Testis (tissue), 3 donors: Measurements from ENCODE around the gene OTOF. TPM values are rescaled to one million over a fixed set of nuclear protein-coding genes. Genes with fewer than 3 reads are reported as not detected.

ENCODE experiments used
- DNase-seq: peaks from one replicate; pipeline ENCODE4 v3.0.0-alpha.2; 2019
- H3K27ac ChIP-seq, 2 donors: fragments of 200-600 bp; sonication (generic); one replicate each; pipeline ENCODE4 v1.5.1; 2019
- H3K27me3 ChIP-seq: fragments of 200-600 bp; sonication (generic); one replicate; pipeline ENCODE4 v1.5.1; 2019
- H3K36me3 ChIP-seq: fragments of 200-600 bp; sonication (generic); one replicate; pipeline ENCODE4 v1.5.1; 2017; ENCODE audit warnings: low read depth; ENCODE audit errors: missing control alignments
- H3K4me1 ChIP-seq: fragments of 200-600 bp; sonication (generic); one replicate; pipeline ENCODE4 v1.5.1; 2019
- H3K4me3 ChIP-seq, 2 donors: fragments of 200-600 bp; sonication (generic); one replicate each; pipeline ENCODE4 v1.5.1; 2017 to 2019
- H3K9me3 ChIP-seq: fragments of 200-600 bp; sonication (generic); one replicate; pipeline ENCODE4 v1.5.1; 2017
- CTCF ChIP-seq, 3 experiments: fragments of 450-650 bp in 2 of 3; fragments of 200-600 bp in 1 of 3; sonication (generic) in 1 of 3; IDR thresholded peaks; one replicate each; pipeline ENCODE4 v1.5.1; 2016 to 2019; ENCODE audit warnings: antibody characterized with exemption in 3 of 3, mild to moderate bottlenecking in 2 of 3, moderate library complexity in 1 of 3
- POLR2A ChIP-seq: fragments of 450-650 bp; IDR thresholded peaks from one replicate; pipeline ENCODE4 v1.6.1; 2017; ENCODE audit warnings: antibody characterized with exemption, mild to moderate bottlenecking, moderate library complexity
- WGBS, 2 donors: methylation state at CpG; one replicate each; pipeline ENCODE4 v1.1.5; 2018; 5-methylcytosine and 5-hydroxymethylcytosine counted together
- intact Hi-C: fragments of 100-400 bp; cut with DNase I; formaldehyde crosslinking; loops from one replicate; pipeline ENCODE4 v1.15.1; 2023; ENCODE audit warnings: low total_unique reads
- polyA plus RNA-seq: library from polyadenylated mRNA; stranded (reverse); fragments of 350-450 nt; fragmentation: Illumina TruSeq; extraction: RNeasy Lipid Tissue Mini Kit (QIAGEN cat#74804); gene quantifications from one replicate; pipeline ENCODE4 v1.2.3, GENCODE V29; 2014; ENCODE audit warnings: low read depth, low replicate concordance; ENCODE audit not compliant: insufficient read depth
- total RNA-seq, 2 donors: library from RNA; depleted of rRNA; stranded (reverse); fragments of >200 nt; gene quantifications; one replicate each; pipeline ENCODE4 v1.2.3, GENCODE V29; 2016

Gene OTOF
- total and polyA plus RNA-seq, 3 donors from 2014 or later = 1.6 to 2.2 (median 1.7) TPM

- intact Hi-C loops = no loop called here
- H3K27ac ChIP-seq = no peak overlapping the region
- H3K4me3 ChIP-seq = no peak overlapping the region
- H3K4me1 ChIP-seq = peaks cover 6% of the 10 kb centered on the region
- TF ChIP-seq CTCF (IDR thresholded peaks at IDR 0.05) (no peak), POLR2A (no peak)
- H3K9me3 ChIP-seq = no peaks in the 10 kb centered on the region
- no peaks in the 10 kb centered on the region for H3K36me3 ChIP-seq
- no peak for DNase-seq
- H3K27me3 ChIP-seq = no peaks in the 10 kb centered on the region
- WGBS, 2 donors = 95 to 96% methylated on average over 2 to 3 of the region's 3 CpGs
Measured at GRCh38 chr2:26486789-26487188, 8.9 kb upstream of the OTOF start.

- no peaks in the 10 kb centered on the region for H3K27me3 ChIP-seq
- H3K9me3 ChIP-seq = no peaks in the 10 kb centered on the region
- H3K4me3 ChIP-seq = no peak overlapping the region
- peaks cover 10% of the 10 kb centered on the region for H3K4me1 ChIP-seq
- TF ChIP-seq CTCF (IDR thresholded peaks at IDR 0.05) (no peak), POLR2A (no peak)
- 89 to 91% methylated on average over 8 of the region's 8 CpGs for WGBS, 2 donors
- no peak overlapping the region for H3K27ac ChIP-seq
- no peak for DNase-seq
- H3K36me3 ChIP-seq = no peaks in the 10 kb centered on the region
- intact Hi-C loops = no loop called here
Measured at GRCh38 chr2:26485725-26486418, 7.9 kb upstream of the OTOF start.

GRCh38 chr2:26485099-26485498, 7.2 kb upstream of the OTOF start:
- H3K4me3 ChIP-seq = no peak overlapping the region
- no peaks in the 10 kb centered on the region for H3K9me3 ChIP-seq
- H3K27me3 ChIP-seq = no peaks in the 10 kb centered on the region
- no peak for DNase-seq
- intact Hi-C loops = no loop called here
- no peak overlapping the region for H3K27ac ChIP-seq
- TF ChIP-seq POLR2A = no peak
- no peak for TF ChIP-seq CTCF (IDR thresholded peaks at IDR 0.05)
- WGBS, 2 donors = 93% methylated on average over 2 of the region's 2 CpGs
- H3K36me3 ChIP-seq = no peaks in the 10 kb centered on the region
- peaks cover 12% of the 10 kb centered on the region for H3K4me1 ChIP-seq

GRCh38 chr2:26484579-26484978, 6.7 kb upstream of the OTOF start:
- H3K9me3 ChIP-seq = no peaks in the 10 kb centered on the region
- no peak overlapping the region for H3K4me3 ChIP-seq
- no peaks in the 10 kb centered on the region for H3K36me3 ChIP-seq
- DNase-seq = no peak
- no peak overlapping the region for H3K27ac ChIP-seq
- intact Hi-C loops = no loop called here
- no peaks in the 10 kb centered on the region for H3K27me3 ChIP-seq
- H3K4me1 ChIP-seq = peaks cover 12% of the 10 kb centered on the region
- no peak for TF ChIP-seq POLR2A
- no peak for TF ChIP-seq CTCF (IDR thresholded peaks at IDR 0.05)
- WGBS, 2 donors = 95% methylated on average over 4 of the region's 4 CpGs; no CpG with 5 or more reads in 1 of the 2 donors
